GM21576 (cell line): Measurements from ENCODE around the gene CLP1.
A peak's percentile ranks its signal among the peaks of the same experiment; 100 is the strongest.
"Not testable (repeated sequence)": the region's sequence is repeated elsewhere in the genome, so short reads cannot be mapped to it uniquely, and the experiment has no call there.

Experiments
- ATAC-seq: cut with Tn5 transposase; IDR thresholded peaks from one replicate; pipeline ENCODE4 v1.9.1; 2021; ENCODE audit warnings: mild to moderate bottlenecking, moderate library complexity; ENCODE audit not compliant: unreplicated experiment

Gene CLP1

DNA sequence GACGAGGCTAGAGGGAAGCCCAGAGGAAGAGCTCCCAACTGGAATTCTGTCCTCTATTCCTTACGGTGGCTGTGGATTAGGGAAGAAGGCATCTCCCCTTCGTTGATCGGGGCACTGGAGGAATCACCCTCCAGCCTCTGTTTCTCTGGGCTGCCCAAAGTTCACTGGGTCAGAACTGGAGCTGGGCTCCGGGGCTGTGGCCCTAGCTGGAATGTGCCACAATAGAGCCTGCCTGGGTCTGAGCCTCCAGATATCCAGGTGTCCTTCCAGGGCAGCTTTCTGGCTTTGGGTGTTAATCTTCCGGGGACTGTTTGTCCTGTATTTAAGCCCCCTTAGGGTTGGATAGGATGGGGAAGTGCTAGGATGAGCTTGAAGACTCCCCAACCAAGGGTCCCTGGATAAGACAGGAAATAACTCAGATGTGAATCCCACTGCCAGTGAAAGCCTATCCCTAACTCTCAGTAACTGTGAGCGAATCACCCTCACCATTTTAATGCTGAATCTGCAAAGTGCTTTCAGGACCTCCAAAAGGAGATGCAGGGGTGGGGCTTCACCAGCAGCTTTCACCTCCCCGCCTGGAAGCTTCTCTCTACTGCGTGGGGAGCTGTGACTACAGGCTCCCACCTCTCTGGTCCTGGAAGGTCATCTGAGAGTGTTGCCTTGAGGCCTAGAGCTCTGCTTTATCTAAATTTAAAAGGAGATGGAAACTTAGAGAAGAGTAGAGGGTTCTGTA lies 17.3 kb upstream of the CLP1 start:
- no peak for ATAC-seq

DNA sequence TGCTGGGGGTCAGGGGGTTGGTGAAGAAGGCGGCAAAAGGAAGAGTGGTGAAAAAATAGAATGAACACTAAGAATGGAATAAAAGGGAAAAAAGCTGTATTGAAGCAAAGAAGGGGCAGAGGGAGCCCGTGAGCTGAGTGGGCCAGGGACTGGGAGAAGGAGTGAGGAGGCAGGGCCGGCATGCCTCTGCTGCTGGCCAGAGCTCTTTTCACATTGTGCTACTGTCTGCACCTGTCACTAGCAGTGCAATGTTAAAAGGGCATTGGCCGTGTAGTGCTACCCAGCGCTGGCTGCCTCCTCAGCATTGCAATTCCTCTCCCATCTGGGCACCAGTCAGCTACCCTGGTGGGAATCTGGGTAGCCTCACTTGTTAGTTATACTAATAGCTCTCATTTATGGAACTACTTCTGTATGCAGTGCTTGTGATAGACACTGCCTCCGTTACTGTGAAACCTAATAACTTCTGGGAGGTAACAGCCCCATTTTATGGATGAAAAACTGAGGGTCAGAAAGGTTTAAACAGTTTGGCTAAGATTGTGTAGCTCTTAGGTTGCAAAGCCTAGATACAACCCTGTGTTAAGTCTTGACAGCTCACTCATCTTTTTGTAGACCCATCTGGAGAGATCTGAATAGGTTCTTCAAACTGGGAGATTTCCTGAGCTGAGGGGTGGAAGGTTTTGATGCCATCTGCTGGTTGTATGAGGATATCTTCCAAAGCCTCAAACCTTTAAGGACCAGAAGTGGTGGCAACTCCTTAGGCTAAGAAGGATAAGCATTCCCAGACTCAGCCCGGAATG lies 16.4 kb upstream of the CLP1 start:
- no peak for ATAC-seq

DNA sequence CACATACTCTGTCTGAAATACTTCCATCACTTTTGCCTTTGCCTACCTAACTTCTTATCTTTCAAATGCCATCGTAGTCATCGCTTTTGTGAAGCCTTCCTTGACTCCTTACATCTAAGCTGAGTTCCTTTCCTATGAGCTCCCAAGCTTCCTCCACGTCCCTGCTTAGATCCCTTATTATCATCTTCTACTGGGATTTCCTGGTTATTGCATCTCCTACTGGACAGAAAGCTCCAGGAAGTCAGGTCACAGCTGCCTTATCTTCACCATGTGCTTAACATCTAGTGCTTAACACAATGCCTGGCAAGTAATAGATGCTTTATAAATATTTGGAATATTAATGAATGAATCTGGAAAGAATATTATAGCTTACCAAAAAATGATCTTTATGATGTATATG lies 13.8 kb upstream of the CLP1 start:
- no peak for ATAC-seq

DNA sequence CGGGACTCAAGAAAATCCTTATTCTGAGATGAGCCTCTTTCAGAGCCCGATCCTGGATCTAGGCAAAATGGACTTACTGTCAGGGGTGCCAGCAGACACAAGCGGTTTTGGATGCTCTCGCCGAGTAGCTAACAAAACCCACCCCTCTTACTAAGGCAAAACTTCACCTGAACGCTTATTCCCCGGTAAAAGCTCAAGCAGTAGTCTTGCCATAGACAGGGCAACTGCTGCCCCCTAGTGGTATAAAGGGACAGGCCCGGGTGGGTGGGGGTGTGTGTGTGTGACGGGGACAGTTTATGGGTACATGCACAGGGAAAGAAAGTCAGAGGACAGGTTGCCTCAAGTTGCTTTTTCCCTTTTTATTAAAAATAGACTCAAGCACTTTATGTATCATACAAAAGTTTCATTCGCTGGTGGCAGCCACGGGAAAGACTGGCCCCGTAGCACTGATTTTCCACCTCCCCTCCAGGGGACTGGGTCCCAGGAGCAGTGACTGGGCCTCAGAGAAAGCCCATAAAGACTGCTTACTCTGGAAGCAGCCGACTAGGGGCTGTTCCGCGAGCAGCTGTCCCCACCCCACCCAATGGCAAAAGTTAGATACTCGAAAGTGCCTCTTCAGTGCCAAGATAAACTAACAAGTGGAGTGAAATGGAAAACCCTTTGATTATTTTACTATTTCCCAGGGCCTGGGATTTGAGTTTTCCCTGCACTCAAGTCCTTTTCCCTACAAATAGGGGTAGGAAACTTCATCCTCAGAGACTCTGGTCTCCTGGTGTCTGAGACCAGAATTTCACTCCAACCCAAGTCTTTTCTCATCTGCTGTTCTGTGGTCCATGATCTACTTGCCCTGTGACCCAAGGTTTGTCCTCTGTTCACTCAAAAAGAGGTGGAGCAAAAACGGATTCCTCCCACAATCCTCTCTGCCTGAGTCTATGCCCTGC lies 12.5 kb upstream of the CLP1 start:
- ATAC-seq = peak; percentile 44

DNA sequence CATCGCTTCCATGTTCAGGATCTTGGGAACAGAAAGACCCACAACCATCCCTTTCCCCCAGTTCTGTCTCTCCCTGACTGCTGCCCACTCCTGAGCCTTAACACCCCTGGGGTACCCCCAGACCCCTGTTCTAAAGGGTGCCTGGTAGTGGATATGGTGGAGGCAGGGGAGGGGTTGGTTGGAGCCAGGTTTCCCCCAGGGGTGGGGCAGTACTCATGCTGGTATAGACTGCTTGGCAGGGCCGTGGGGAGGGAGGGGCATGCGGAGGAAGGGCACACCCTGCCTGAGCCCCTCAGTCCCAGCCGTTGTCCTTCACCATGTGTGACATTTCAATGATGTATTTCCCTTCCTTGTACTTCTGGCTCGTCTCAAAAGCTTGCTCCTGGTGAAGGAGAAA lies 11.9 kb upstream of the CLP1 start:
- ATAC-seq = no peak

DNA sequence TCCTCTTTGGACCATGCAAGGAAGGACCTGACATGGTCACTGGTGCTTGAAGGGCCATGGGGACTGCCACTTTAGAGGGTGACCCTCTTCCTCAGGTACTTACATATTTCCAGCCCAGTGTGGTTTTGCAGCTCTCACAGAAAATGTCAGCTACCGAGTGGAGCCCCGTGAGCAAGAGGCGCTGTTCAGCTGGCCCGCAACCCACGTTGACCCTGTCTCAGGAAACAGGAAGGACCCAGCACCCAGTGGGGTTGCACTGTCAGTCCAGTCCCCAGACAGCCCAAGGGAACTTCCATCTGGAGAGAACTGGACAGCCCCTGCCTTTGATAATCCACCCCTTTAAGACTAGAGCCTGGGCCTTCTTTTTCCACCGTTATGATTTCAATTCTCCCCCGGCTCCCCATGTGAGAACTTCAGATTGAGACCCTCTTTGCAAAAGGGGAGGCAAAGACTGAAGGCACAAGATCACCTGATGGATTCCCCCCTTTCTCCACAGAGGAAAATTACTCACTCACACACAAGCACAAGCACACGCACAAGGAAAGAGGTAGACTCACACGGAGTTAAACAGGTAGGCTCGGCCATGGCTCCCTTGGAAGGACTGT lies 11.3 kb upstream of the CLP1 start:
- no peak for ATAC-seq

DNA sequence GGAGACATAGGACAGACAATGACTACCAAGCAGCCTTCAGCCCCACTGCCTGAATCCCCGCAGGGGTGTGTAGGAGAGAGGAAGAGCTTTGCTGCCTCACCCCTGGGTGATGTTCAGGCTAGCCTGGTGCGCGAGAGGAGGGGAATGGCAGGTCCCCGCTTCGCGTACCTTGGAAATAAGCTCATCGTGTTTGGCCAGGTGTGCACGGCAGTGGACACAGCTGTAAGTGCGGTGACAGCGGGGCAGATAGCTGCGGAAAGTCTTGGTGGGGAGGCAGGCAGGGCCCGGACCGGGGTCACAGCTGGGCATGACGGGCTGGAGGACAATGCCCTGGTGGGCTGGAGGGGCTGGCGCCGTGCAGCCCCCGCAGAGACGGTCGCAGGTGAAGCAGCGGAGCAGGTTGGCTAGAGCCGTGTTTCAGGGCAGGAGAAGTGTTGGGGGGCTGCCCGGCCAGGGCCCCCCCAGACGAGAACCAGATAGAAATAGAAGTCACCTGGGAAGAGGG lies 10.7 kb upstream of the CLP1 start:
- ATAC-seq = no peak

DNA sequence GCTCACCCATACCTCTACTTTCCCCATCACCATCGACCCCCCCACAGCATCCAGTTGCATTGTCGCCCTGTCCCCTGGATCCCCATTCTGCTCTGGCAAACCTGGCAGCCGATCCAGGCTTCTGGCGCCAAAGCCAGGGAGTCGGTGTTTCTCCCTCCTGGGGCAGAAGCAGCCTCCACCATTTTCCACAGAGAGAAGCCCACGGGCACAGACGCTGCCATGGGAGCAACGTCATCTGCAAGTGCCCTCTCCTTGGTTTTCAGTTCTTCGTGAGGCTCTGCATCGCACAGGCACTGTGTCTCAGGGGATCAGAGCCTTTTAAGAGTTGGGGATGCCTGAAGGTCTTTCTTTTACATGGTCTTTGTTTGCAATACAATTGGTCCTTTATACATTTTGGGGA lies 10.2 kb upstream of the CLP1 start:
- ATAC-seq = no peak

DNA sequence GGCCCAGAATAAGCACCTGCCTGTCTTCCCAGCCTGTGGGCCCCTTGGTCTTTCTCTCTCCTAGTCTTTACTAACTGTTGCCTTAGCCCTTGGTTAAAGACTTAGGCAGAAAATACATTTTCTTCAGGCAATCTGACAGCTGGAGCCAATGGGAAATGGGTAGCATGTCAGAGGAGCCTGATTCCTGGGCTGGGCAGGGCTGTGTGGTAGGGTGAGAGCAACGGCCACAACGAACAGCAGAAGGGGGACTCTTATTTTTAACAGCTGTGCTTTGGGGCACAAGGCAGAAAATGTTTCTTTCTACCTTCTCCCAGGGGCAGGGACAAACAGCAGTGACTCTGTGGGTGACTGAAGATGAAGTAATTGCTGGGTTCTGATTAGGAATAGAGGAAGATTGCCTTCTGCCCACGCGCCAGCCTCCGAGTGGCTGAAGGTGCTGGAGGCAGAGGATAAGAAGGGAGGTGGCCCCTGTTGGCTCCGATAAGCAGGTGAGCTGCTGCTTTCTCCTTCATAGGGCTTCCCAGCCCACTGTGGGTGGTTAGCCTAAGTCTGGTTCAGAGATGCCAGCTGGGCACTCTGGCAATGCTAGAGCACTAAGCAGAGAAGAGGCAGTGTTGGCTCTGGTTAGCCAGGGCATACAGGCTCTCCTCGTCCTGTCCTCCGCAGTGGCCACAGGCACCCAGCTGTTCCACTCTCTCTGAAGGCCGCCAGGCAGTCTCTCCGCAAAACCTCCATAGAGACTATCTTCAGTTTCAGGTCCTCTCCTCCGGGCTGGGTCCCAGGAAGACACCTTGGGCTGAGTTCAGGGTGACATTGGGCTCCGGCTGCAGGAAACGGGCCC lies 9.4 kb upstream of the CLP1 start:
- ATAC-seq = no peak

DNA sequence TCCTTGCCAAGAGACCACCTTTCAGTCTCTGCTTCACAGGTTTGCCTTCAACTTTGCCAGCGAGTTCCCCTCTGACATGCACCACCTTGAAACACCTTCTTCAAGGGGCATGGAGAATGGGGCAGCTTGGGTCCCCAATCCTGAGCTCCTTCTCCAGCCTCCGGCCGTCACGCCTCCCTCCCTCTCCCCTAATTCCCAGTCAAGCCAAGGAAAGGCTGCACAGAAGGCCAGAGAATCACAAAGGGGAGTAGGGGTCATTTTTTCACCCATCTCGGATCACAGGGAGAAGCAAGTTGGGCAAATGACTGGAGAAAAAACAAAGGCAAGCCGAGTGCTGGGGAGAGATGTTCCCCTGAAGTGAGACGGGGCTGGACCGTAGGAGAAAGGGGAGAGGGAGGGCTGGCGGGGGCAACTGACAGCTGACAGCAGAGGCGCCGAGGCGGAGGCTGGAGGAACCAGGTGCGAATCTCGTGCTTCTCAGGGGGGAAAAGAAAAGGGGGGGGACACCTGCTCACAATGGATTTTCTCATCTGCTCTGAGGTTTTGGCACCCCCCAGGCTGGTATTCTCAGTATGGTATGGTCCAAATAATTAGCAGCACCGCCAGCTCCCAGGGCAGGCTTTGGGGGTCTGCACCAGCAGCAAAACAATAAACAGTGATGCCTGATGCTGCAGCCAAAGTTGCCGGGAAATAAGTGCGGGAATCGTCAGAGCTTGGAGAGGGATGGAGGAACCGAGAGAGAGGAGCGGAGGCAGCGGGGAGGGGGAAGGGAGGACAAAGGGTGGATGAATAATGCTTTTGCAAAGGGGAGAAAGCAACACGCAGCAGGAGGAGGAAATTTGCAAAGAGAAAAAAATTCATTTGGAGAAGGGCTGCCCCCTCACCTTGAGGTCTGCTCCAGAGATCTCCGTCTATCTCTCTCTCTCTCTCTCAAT lies 8.5 kb upstream of the CLP1 start:
- ATAC-seq = no peak

DNA sequence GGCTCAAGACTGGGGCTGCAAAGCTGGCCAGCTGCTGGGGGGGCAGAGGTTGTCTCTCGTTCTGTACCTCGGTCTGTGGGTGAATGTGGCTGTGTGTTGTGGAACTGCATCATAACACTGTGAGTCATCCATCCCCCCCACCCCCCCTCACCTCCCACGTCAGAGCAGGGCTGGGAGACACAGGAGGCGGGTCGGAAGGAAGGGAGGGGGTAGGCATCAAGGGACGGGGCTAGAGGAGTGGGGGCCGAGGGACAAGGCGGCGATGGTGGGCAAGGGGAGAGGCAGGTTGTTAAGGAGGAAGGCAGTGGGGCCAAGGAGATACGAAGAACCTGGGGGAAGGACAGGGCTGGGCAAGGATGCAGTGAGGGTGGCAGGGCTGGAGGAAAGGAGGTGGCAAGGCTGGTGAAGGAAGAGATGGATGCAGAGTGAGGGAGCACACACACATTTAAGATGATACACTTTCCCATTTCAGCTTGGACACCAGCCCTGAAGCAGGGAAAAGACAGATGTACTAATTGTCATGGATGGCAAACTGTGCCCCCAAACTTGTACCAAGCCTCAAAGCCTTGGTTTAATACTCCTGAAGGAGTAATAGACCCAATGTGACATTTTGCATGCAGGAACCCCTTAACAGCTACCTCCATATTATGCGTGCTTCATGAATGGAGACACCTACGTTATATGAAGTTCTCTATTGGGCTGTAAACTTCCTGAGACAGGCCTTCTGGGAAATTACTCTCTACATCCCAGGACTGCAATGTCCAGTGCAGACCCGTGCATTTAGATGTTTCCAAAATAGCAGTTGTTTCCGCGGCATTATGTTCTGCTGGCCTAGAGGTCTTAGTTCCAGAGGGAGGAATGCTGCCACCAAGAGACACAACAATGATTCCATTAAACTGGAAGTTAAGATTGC lies 7.5 kb upstream of the CLP1 start, which contains the start of gene YPEL4:
TSS of gene YPEL4 (minus strand) at position 87 of the 913 bp plus-strand sequence. CDS start 2,805 bp downstream, outside the sequence.
- ATAC-seq = no peak

DNA sequence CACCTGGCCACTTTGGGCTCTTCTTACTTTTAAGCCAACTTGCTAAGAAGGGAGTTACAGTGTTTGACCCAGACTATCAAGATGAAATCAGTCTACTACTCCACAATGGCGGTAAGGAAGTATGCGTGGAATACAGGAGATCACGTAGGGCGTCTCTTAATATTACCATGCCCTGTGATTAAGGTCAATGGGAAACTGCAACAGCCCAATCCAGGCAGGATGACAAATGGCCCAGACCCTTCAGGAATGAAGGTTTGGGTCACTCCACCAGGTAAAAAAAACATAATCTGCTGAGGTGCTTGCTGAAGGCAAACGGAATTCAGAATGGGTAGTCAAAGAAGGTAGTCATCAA lies 6.8 kb upstream of the CLP1 start:
- ATAC-seq = no peak

DNA sequence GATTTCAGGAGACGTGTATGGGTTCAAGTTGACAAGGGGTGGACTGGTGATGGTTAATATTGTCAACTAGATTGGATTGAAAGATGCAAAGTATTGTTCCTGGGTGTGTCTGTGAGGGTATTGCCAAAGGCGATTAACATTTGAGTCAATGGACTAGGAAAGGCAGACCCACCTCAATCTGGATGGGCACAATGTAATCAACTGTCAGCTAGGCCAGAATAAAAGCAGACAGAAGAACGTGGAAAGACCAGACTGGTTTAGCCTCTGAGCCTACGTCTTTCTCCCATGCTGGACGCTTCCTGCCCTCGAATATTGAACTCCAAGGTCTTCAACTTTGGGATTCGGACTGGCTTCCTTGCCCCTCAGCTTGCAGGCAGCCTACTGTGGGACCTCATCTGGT lies 6.2 kb upstream of the CLP1 start:
- ATAC-seq = no peak

DNA sequence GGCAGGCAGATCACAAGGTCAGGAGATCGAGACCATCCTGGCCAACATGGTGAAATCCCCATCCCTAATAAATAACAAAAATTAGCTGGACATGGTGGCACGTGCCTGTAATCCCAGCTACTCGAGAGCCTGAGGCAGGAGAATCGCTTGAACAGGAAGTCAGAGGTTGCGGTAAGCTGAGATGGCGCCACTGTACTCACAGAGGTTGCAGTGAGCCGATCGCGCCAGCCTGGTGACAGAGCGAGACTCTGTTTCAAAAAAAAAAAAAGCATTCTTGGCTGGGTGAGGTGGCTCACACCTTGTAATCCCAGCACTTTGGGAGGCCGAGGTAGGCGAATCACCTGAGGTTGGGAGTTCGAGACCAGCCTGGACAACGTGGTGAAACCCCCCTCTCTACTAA lies 5.3 kb upstream of the CLP1 start:
- not testable (repeated sequence) for ATAC-seq

DNA sequence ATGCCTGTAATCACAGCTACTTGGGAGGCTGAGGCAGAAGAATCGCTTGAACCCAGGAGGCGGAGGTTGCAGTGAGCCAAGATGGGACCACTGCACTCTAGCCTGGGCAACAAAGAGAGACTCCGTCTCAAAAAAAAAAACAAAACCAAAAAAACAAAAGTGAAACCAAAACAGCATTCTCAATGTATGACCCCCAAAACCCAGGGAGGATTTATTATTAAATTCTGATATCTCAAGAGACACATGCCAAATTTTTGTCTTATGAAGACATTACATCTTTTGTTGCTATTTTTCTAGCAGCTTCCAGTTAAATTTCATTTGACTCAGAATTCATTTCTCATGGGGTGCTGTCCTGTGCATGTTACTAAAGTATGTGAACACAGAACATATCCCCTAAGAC lies 4.9 kb upstream of the CLP1 start:
- ATAC-seq = no peak

DNA sequence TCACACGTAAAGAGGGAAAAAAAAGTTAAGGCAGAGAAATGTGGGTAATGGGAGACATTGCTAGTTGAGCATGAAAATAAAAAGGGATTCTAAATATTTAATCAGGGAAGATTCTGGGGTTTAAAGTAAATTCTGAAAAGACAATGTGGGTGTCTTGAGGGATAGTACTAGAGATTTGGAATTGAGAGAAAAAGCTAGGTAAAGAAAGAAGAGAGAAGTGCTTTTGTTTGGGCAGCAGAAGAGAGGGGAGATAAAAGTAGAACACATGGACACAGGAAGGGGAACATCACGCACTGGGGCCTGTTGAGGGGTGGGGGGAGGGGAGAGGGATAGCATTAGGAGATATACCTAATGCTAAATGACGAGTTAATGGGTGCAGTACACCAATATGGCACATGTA lies 4.4 kb upstream of the CLP1 start:
- no peak for ATAC-seq

DNA sequence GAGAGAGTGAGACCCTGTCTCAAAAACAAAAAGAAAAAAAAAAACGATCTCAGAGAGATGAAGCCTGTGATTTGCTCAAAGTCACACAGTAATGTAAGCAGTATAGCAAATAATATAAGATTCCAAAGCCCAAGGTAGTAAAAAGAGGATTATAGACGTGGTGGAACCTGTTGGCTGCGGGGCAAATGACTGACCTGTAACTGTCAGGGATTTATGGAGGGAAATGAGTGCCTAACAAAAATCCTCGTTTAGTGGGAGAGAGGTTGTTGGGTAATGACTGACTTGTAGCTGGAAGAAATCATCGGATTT lies 723 bp upstream of the CLP1 start:
- ATAC-seq = no peak

DNA sequence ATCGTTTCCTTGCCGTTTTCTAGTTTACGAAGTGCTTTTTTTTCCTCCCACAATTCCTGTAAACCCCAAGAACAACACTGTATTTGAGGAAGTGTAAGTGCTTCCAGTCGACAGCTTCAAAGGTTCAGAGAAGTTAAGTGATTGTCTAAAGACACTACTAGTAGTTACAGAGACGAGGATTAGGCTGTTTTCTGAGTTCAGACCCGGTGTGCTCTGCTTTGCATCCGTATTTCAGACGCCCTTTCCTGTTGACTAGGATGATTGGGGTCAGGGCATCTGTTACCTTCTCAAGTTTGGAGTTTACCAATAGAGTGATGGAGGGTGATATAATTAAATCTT lies 430 bp downstream of the CLP1 start:
- no peak for ATAC-seq
